Activated naive CD4-positive, alpha-beta T cell treated with anti-CD3 and anti-CD28 coated beads, Interleukin-2, amount 50 U/mL, for 24 hours (primary cell): ENCODE measurements around the gene ERVFRD-1.
"Not testable (repeated sequence)": the region's sequence is repeated elsewhere in the genome, so short reads cannot be mapped to it uniquely, and the experiment has no call there.

Experiments used
- H3K27ac Mint-ChIP-seq: one replicate; pipeline ENCODE4 v1.8.0; 2021; ENCODE audit warnings: mild to moderate bottlenecking, mixed read lengths
- H3K27me3 Mint-ChIP-seq: one replicate; pipeline ENCODE4 v1.8.0; 2021; ENCODE audit warnings: mixed read lengths
- H3K36me3 Mint-ChIP-seq: one replicate; pipeline ENCODE4 v1.8.0; 2021; ENCODE audit warnings: mixed read lengths
- H3K4me1 Mint-ChIP-seq: one replicate; pipeline ENCODE4 v1.8.0; 2021; ENCODE audit warnings: mixed read lengths
- H3K4me3 Mint-ChIP-seq: one replicate; pipeline ENCODE4 v1.8.0; 2021; ENCODE audit warnings: mild to moderate bottlenecking, mixed read lengths
- H3K9me3 Mint-ChIP-seq: one replicate; pipeline ENCODE4 v1.8.0; 2021; ENCODE audit warnings: mixed read lengths

The ERVFRD-1 gene

DNA sequence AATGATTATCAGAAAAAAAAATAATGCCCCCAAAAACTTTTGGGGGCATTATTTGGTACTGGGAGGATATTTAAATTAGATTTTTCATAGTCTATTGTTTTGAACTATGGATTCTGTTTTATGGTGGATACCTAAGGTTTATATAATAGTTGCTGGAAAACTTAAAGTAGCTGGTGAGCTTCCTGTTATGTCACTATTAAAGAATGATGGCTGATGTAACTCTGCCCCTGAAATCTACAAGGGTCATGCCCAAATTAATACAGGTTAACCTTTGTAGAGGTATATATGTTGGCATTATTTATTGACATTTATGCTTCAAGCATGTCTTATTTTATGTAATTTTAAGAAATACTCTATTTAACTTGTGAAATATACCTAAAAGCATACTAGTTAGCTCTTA, 25.3 kb upstream of the ERVFRD-1 start:
- H3K4me3 Mint-ChIP-seq, result no peak overlapping the region
- H3K36me3 Mint-ChIP-seq, result peaks cover 8% of the 10 kb centered on the region
- no peaks in the 10 kb centered on the region for H3K9me3 Mint-ChIP-seq
- no peaks in the 10 kb centered on the region for H3K27me3 Mint-ChIP-seq
- peaks cover 14% of the 10 kb centered on the region for H3K4me1 Mint-ChIP-seq
- H3K27ac Mint-ChIP-seq, result no peak overlapping the region

DNA sequence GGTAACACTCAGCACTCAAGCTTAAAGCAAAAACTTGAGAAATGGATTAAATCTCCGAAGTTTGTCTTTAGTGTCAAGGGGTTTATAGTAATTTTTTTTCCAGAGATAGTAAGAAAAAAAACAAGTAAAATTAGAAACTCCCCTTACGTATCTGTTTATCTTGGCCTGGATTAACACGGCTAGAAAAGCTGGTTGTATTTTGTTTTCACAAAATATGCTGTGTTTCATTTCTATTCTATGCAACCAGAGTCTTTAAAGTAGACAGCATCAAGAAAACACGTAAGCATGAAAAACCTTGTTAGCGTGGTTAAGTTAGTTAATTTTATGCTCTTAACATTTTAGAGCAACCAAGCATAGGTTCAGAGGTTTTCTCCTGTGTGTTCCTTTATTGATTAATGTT, 21.8 kb upstream of the ERVFRD-1 start:
- H3K36me3 Mint-ChIP-seq, result peaks cover 12% of the 10 kb centered on the region
- no peak overlapping the region for H3K4me3 Mint-ChIP-seq
- no peaks in the 10 kb centered on the region for H3K9me3 Mint-ChIP-seq

DNA sequence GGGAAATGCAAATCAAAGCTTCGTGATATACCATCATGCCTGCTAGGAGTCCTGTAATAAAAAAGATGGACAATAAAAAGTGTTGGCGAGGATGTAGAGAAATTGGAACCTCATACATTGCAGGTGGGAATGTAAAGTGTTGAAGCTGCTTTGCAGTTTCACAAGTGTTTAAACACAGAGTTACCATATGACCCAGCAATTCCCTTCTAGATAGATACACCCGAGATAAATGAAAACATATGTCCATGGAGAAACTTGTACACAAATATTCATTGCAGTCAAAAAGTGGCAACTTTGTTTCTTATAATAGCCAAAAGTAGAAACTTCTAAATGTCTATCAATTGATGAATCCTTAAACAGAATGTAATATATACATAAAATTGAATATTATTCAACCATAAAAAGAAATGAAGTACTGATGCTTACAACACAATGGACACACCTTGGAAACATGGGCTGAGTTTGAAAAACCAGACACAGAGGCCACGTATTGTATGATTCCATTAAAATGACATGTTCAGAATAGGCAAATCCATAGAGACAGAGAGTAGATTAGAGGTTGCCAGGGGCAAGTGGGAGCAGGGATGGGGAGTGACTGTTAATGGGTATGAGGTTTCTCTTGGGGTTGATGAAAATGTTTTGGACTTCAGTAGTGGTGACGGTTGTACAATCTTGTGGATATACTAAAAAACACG, 20.8 kb upstream of the ERVFRD-1 start:
- Mint-ChIP-seq H3K4me1 (peaks cover 19% of the 10 kb centered on the region), H3K27ac (no peak overlapping the region), H3K27me3 (no peaks in the 10 kb centered on the region), H3K9me3 (no peaks in the 10 kb centered on the region), H3K36me3 (peaks cover 13% of the 10 kb centered on the region), H3K4me3 (no peak overlapping the region)

More for the DNA sequence above, 21.8 kb upstream of the ERVFRD-1 start:
- H3K4me1 Mint-ChIP-seq, result peaks cover 19% of the 10 kb centered on the region
- no peak overlapping the region for H3K27ac Mint-ChIP-seq
- H3K27me3 Mint-ChIP-seq, result no peaks in the 10 kb centered on the region

DNA sequence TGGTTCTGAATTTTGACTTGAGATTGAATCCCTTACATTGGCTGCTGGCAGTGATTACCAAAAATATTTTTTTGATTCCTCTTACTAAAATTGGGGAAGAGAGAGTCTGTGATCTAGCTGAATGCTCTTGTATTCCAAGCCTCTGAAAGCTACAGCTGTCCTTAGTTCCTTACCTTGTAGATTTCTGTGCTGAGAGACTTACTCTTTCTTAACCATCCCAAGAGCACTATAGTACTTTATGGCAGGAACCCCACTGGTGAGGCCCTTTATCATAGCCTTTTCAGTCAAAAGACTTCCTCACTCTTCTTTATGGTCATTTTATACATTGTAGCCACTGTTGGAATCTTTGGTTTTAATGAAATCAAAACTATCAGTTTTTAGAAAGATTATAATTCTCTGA, 19.1 kb upstream of the ERVFRD-1 start:
- no peaks in the 10 kb centered on the region for H3K9me3 Mint-ChIP-seq
- peaks cover 20% of the 10 kb centered on the region for H3K36me3 Mint-ChIP-seq
- no peak overlapping the region for H3K4me3 Mint-ChIP-seq
- H3K4me1 Mint-ChIP-seq, result peaks cover 19% of the 10 kb centered on the region
- no peak overlapping the region for H3K27ac Mint-ChIP-seq
- H3K27me3 Mint-ChIP-seq, result no peaks in the 10 kb centered on the region

DNA sequence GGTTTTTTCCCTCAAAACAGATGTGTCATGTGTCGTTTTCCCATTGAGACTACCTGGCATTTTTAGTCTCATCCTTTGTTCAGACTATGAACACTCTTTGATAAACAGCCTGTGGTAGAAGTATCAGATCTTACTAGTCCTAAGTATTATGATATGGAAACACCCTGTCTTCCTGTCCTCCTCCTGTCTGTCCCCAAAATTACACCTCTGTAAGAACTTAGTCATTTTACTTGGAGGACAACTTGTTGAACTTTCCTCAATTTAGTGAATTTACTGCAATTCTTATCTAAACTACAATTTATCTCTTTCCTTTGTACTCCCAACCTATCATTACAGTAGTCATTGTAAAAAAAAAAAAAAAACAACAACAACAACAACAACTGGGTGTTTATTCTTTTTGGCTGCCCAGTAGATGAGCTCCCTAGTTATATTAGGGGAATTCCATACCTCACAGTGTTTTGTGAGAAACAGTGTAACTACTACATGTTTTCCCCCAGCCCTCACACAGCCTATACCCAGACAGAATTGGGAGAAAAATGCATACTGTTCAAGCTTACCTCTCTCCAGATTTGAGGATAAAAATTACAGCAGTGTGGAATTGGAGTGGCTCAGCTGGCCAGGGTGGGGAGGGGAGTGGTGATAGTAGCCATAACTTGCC, 18.5 kb upstream of the ERVFRD-1 start:
- H3K27ac Mint-ChIP-seq, result no peak overlapping the region
- no peak overlapping the region for H3K4me3 Mint-ChIP-seq
- H3K4me1 Mint-ChIP-seq, result peaks cover 19% of the 10 kb centered on the region
- no peaks in the 10 kb centered on the region for H3K9me3 Mint-ChIP-seq
- peaks cover 17% of the 10 kb centered on the region for H3K36me3 Mint-ChIP-seq
- H3K27me3 Mint-ChIP-seq, result no peaks in the 10 kb centered on the region

DNA sequence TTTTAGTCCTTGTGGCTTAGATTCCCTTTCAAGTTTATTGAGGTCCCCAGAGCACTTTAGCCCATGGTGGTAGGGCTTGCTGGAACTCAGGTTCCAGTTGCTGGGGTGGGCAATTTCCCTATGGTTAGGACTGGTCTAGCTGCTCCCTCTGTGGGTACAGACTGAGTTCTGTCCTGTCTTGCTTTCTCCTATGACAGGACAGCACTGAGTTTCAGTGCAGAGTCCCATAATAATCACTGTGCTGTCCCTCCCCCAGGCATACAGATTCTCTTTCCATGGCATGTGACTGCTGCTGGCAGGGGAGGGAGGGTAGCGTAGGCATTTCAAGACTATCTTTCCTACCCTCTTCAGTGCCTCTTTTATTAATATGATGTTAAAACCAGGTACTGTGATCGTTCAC, 17.1 kb upstream of the ERVFRD-1 start:
- Mint-ChIP-seq H3K9me3 (no peaks in the 10 kb centered on the region), H3K36me3 (peaks cover 12% of the 10 kb centered on the region), H3K27me3 (no peaks in the 10 kb centered on the region), H3K27ac (no peak overlapping the region), H3K4me1 (peaks cover 23% of the 10 kb centered on the region), H3K4me3 (no peak overlapping the region)

DNA sequence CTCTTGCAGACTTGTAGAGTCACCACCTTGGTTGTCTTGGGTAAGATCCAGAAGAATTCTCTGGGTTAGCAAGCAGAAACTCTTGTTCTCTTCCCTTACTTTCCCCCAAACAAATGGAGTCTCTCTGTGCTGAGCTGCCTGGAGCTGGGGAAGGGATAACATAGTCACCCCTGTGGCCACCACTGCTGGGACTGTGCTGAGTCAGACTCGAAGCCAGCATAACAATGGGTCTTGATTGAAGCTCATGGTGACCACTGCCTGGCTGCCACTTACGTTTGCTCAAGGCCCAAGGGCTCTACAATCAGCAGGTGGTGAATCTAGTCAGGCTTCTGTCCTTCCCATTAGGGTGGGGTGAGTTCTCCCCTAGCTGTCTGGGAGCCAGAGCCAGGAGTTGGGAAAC, 15.4 kb upstream of the ERVFRD-1 start:
- Mint-ChIP-seq H3K4me3 (no peak overlapping the region), H3K36me3 (peaks cover 12% of the 10 kb centered on the region), H3K9me3 (no peaks in the 10 kb centered on the region), H3K4me1 (peaks cover 25% of the 10 kb centered on the region), H3K27me3 (no peaks in the 10 kb centered on the region), H3K27ac (no peak overlapping the region)

DNA sequence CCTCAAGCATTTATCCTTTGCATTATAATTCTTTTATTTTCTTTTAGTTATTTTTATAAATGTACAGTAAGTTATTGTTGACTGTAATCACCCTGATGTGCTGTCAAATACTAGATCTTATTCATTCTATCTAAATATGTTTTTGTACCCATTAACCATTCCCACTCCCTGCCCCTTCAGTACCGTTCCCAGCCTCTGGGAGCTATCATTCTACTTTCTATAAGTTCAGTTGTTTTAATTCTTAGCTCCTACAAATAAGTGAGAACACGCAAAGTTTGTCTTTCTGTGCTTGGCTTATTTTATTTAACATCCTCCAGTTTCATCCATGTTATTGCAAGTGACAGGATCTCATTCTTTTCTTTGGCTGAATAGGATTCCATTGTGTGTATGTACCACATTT, 12.5 kb upstream of the ERVFRD-1 start:
- Mint-ChIP-seq H3K4me1 (peaks cover 22% of the 10 kb centered on the region), H3K27ac (no peak overlapping the region), H3K27me3 (no peaks in the 10 kb centered on the region), H3K4me3 (no peak overlapping the region), H3K9me3 (no peaks in the 10 kb centered on the region), H3K36me3 (peaks cover 14% of the 10 kb centered on the region)

DNA sequence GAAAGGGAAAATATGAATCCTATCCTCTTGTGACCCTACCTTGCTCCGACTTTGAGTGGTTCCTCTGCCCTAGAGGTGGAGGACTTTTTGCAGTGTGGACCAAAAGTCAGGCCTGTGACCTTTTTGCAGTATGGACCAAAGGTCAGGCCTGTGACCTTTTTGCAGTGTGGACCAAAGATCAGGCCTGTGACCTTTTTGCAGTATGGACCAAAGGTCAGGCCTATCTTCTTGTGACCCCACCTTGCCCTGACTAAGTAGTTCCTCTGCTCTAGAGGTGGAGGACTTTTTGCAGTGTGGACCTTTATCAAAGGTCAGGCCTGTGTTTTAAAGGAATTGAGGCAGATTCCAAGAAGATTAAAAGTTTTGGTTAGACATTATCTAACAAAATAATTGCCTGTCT, 10.9 kb upstream of the ERVFRD-1 start:
- no peak overlapping the region for H3K27ac Mint-ChIP-seq
- peaks cover 17% of the 10 kb centered on the region for H3K36me3 Mint-ChIP-seq
- H3K4me1 Mint-ChIP-seq, result peaks cover 28% of the 10 kb centered on the region

DNA sequence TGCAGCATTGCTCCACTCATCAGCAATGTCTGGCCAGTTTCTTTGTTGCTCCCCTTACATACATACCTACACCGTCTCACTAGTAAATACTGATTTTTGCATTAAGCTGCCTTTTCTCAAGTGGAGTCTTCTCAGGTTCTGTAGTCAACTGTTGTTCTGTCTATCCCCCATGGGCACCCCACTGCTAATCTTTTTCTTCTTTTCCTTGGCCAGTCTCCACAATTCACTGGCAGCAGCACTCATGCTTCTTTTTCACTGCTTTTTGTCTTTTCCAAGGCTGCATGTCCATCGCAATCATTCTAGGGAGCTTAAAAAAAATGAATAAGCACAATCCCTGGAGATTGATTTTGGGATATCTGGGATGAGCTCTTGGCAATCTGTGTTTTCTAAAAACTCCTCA, 10.3 kb upstream of the ERVFRD-1 start:
- H3K27me3 Mint-ChIP-seq, result no peaks in the 10 kb centered on the region
- H3K36me3 Mint-ChIP-seq, result peaks cover 15% of the 10 kb centered on the region
- H3K27ac Mint-ChIP-seq, result no peak overlapping the region
- peaks cover 28% of the 10 kb centered on the region for H3K4me1 Mint-ChIP-seq
- H3K4me3 Mint-ChIP-seq, result no peak overlapping the region
- no peaks in the 10 kb centered on the region for H3K9me3 Mint-ChIP-seq

More for the DNA sequence above, 10.9 kb upstream of the ERVFRD-1 start:
- H3K9me3 Mint-ChIP-seq, result no peaks in the 10 kb centered on the region
- no peak overlapping the region for H3K4me3 Mint-ChIP-seq
- no peaks in the 10 kb centered on the region for H3K27me3 Mint-ChIP-seq

DNA sequence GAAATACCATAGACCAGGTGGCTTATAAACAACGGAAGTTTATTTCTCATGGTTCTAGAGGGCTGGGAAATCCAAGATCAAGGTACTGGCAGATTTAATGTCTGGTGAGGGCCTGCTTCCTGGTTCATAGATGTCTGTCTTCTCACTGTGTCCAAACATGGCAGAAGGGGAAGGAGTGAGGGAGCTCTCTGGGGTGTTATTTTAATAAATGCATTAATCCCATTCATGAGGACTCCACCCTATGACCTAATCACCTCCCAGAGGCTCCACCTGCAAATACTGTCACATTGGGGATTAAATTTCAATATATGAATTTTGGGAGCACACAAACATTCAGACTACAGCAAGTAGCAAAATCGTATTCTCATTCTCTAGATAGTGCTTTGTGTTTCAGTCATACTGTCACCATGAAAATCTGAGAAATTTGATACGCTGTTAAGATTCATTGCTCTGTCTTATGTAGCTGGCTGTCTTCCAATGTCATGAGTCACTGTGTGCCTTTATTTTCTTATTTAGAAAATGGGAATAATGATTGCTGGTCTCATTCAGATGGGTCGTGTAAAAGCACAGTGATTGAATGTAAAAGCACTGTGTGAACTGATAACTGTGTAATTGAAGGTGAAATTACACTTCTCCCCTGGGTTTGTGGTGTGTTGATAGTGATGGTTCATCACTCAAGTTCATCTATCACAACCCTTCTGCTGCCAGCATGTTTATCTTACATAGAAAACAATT, 8.9 kb upstream of the ERVFRD-1 start:
- H3K9me3 Mint-ChIP-seq, result no peaks in the 10 kb centered on the region
- H3K36me3 Mint-ChIP-seq, result peaks cover 9% of the 10 kb centered on the region
- no peak overlapping the region for H3K4me3 Mint-ChIP-seq
- no peaks in the 10 kb centered on the region for H3K27me3 Mint-ChIP-seq
- H3K27ac Mint-ChIP-seq, result no peak overlapping the region
- H3K4me1 Mint-ChIP-seq, result peaks cover 36% of the 10 kb centered on the region

DNA sequence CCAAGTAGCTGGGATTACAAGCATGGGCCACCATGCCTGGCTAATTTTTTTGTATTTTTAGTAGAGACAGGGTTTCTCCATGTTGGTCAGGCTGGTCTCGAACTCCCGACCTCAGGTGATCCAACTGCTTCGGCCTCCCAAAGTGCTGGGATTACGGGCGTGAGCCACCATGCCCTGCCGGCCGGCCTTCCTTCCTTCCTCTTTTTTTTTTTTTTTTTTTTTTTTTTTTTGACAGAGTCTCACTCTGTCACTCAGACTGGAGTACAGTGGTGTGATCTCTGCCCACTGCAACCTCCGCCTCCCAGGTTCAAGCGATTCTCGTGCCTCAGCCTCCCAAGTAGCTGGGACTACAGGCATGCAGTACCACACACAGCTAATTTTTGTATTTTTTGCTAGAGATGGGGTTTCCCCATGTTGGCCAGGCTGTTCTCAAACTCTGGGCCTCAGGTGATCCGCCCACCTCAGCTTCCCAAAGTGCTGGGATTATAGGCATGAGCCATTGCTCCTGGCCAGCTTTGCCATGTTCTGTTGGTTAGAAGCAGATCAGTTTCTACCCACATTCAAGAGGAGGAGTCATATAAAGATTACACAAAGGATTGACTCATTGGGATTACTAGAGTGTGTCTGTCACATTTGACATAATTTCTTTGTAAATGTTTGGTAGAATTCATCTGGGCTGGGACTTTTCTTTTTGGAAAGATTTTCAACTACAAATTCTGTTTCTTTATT, 4.4 kb upstream of the ERVFRD-1 start:
- not testable (repeated sequence) for H3K9me3 Mint-ChIP-seq, H3K4me3 Mint-ChIP-seq, H3K27ac Mint-ChIP-seq, H3K36me3 Mint-ChIP-seq, H3K27me3 Mint-ChIP-seq
- peaks cover 43% of the 10 kb centered on the region for H3K4me1 Mint-ChIP-seq

DNA sequence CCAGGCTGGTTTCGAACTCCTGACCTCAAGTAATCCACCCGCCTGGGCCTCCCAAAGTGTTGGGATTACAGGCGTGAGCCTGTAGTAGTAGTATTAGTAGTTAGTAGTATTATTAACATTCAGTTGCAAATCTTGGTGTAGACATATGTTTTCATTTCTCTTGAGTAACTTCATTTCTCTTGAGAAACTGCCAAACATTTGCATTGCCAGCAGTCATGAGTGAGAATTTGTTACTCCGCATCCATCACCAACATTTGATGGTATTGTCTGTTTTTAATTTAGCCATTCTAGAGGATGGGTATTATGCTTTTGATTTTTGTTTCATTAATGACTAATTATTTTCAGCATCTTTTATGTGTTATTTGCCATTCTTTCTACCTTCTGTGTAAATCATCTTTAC, 1.5 kb upstream of the ERVFRD-1 start:
- Mint-ChIP-seq H3K9me3 (no peaks in the 10 kb centered on the region), H3K4me3 (no peak overlapping the region), H3K36me3 (no peaks in the 10 kb centered on the region), H3K27me3 (no peaks in the 10 kb centered on the region), H3K4me1 (peaks cover 29% of the 10 kb centered on the region), H3K27ac (no peak overlapping the region)

DNA sequence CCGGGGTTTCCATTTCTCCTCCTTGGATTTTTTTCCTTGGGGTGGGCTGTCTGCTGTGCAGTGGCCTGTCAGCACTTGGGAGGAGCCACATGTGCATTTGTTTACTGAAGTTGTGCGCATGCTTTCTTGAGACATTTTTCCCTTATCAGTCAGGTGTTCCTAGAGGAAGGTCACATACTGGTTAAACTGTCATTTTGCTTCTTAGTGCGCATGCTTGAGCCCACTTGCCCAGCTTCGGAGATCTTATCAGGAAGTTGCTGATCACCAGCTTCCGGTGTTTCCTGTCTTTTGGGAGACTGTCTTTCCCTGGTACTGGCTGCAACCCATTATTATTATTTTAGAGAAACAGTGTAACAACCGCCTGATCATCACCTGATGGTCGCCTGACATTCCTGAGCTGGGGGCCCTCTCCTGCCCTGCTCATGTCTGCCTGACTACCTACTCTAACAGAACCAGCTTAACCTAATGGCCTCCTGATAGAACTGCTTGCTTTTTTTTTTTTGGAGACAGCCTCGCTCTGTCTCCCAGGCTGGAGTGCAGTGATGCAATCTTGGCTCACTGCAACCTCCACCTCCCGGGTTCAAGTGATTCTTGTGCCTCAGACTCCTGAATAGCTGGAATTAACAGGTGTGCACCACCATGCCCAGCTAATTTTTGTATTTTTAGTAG, 378 bp upstream of the ERVFRD-1 start:
- Mint-ChIP-seq H3K4me1 (peaks cover 29% of the 10 kb centered on the region), H3K27me3 (no peaks in the 10 kb centered on the region), H3K4me3 (peak overlapping the region; percentile 38), H3K36me3 (no peaks in the 10 kb centered on the region), H3K9me3 (no peaks in the 10 kb centered on the region), H3K27ac (no peak overlapping the region)

DNA sequence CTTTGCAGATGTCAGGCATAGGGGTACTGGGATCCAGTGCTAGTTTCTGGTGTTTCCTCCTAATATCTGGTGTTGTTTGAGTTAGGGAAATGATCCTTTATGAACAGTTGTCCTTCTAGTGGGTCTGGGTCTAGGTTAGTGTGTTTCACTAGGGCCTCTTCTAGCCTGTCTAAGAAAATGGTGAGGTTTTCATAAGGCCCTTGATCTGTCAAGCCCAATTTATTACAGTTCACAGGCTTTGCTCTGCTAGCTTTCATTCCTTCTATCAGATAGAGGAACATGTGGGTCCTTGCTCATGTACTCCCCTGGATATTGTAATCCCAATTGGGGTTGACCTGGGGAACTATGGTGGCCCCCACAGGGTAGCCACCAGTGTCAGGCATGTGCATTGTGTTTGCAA, 2.8 kb downstream of the ERVFRD-1 start:
- Mint-ChIP-seq H3K27ac (no peak overlapping the region), H3K4me1 (peaks cover 21% of the 10 kb centered on the region), H3K27me3 (no peaks in the 10 kb centered on the region), H3K9me3 (no peaks in the 10 kb centered on the region), H3K36me3 (no peaks in the 10 kb centered on the region), H3K4me3 (no peak overlapping the region)
